ENCODE data around the gene PCSK7. TPM values are rescaled to one million over a fixed set of nuclear protein-coding genes. Genes with fewer than 3 reads are reported as not detected.
"Not testable (repeated sequence)": the region's sequence is repeated elsewhere in the genome, so short reads cannot be mapped to it uniquely, and the experiment has no call there.

The PCSK7 gene
- total RNA-seq, 4 donors from 2014 or later, result 39.8 to 78.1 (median 50.0) TPM

DNA sequence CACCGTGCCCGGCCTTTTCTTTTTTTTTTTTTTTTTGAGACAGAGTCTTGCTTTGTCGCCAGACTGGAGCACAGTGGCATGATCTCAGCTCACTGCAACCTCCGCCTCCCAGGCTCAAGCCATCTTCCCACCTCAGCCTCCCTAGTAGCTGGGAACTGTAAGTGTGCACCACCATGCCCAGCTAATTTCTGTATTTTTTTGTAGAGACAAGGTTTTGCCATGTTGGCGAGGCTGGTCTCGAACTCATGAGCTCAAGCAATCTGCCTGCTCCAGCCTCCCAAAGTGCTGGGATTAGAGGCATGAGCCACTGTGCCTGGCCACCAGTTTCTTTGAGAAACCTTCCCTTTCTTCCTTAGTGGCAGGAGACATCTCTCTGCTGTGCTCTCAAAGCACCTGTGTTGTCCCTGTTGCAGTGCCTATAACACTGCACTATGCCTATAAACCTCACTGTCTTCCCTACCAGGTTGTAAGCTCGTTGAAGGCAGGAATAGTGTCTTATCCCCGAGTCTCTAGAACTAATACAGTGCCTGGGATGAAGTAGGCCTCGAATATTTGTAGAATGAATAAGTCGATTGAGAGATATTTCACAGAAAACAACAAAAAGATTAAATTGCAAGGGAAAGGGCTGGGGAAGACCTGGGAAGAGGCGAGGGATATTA lies 19.0 kb downstream of the PCSK7 start:
- TF ChIP-seq, protein P1, sequence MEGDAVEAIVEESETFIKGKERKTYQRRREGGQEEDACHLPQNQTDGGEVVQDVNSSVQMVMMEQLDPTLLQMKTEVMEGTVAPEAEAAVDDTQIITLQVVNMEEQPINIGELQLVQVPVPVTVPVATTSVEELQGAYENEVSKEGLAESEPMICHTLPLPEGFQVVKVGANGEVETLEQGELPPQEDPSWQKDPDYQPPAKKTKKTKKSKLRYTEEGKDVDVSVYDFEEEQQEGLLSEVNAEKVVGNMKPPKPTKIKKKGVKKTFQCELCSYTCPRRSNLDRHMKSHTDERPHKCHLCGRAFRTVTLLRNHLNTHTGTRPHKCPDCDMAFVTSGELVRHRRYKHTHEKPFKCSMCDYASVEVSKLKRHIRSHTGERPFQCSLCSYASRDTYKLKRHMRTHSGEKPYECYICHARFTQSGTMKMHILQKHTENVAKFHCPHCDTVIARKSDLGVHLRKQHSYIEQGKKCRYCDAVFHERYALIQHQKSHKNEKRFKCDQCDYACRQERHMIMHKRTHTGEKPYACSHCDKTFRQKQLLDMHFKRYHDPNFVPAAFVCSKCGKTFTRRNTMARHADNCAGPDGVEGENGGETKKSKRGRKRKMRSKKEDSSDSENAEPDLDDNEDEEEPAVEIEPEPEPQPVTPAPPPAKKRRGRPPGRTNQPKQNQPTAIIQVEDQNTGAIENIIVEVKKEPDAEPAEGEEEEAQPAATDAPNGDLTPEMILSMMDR (IDR thresholded peaks at IDR 0.05), result no peak
- DNase-seq (ENCODE audit: low spot score) (no peak), ATAC-seq (ENCODE audit: low FRiP score) (no peak)

DNA sequence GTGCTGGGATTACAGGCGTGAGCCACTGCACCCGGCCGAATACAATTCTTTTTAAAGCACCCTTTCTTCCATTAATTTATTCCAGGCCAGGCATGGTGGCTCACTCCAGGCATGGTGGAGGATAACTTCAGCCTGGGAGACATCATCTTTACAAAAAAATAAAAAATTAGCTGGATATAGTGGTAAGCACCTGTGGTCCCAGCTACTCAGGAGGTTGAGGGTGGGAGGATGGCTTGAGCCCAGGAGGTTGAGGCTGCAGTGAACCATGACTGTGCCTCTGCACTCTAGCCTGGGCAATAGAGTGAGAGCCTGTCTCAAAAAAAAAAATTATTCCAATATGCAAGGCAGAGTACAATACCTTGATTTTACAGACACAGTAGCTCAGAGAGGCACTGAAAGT lies 21.3 kb downstream of the PCSK7 start:
- ATAC-seq (ENCODE audit: low FRiP score), result no peak
- TF ChIP-seq, protein P1 (IDR thresholded peaks at IDR 0.05), result no peak
- no peak for DNase-seq (ENCODE audit: low spot score)

DNA sequence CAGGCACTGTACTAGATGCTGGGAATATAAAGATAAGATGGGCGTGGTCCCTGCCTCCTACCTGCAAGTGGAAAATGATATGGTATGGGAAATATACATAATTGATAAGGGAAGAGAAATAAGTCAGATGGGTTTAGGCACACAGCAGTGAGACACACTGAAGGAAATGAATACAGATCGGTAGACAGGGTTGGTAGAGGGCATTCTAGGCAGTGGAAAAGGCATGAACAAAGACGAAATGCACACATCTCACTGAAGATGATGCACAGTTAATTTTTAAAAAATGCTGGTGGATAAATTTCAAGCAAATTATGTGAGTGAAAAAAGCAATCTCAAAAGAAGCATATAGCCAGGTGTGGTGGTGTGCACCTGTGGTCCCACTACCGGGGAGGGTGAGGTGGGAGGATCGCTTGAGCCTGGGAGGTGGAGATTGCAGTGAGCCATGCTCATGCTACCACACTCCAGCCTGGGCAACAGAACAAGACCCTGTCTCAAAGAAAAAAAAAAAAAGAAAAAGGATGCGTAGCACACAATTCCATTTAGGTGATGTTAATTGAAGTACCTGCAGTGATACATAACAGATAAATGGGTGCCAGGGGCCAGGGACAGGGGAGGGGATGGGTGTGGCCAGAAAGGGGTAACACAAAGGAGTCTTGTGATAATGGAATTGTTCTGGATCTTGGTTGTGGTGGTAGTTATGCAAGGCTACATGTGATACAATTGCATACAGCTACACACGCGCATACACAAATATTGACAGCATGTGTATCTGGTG lies 22.3 kb downstream of the PCSK7 start:
- ATAC-seq (ENCODE audit: low FRiP score); DNase-seq (ENCODE audit: low spot score): not testable (repeated sequence)

DNA sequence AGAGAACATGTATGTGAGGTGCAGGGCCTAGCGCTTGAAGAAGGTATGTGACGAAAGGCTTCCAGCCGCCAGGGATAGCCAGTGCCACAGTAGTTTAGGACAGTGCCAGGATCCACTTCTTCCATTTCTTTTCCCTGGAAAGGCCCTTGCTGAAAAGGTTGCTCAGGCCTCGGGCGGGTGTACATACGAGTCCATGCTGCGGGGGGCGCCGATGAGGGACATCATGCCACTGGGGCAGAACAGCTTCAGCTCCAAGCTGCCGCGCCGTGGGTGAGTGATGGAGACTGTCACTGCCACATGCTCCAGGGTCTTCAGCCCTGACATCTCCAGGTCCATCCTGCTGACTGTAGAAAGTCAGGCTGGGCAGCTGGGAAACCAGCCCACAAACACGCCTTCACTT lies 23.2 kb downstream of the PCSK7 start:
- DNase-seq (ENCODE audit: low spot score); ATAC-seq (ENCODE audit: low FRiP score): not testable (repeated sequence)

DNA sequence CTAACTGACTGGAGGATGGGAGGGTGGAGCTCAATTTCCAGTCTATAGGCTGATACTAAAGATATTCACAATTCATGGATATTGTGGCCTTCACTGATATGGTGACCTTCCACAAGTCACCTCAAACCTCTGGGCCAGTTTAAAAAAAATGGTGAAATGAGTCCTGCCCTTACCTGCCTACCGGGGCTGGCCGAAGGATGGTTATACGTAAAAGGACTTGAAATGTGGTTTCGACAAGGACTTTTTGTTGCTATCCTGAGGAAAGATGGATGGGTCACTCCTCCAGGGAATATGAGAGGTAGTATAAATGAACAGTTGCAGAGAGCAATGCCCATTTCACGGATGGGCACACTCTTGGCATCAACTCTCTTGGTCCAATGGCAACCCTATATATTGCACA lies 24.4 kb downstream of the PCSK7 start:
- not testable (repeated sequence) for DNase-seq (ENCODE audit: low spot score); ATAC-seq (ENCODE audit: low FRiP score)

DNA sequence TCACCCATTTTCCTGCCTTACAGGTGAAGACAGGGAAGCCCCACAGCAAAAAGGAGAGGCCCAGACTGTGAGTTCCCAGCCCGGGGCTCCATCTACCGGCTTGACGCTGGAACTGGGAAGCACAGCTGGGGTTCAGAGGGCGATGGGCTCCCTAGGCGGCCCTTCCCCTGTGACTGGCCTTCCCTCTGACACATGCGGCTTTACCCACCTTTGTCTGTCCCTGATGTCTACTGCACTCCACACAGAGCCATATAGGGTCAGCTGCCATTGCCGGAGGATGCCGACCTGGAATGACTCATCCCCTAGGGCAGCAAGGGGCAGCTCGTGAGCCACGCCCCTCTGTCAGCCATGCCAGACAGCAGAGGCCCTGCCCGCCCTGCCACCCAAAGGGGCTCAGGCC lies 25.0 kb downstream of the PCSK7 start:
- not testable (repeated sequence) for DNase-seq (ENCODE audit: low spot score)
- ATAC-seq (ENCODE audit: low FRiP score), result peak; percentile 14

DNA sequence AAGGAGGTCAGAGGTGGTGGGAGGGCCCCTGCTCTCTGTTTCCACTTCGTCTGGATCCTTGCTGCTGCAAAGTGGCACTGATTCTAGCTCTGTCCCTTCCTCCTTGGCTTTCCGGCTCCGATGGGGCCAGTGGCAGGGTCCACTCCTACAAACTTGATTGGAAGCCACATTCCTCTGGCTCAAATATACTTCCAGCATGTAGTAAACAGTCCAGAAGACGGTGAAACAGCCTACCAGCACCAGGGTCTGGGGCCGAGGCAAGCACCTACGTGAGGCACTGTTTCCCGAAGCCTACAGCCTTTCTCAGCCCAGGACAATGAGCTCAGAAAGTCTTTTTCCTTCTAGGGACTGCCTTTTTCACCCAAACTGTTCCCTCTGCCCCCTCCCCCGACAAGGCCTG lies 25.8 kb downstream of the PCSK7 start:
- ATAC-seq (ENCODE audit: low FRiP score); DNase-seq (ENCODE audit: low spot score): not testable (repeated sequence)

DNA sequence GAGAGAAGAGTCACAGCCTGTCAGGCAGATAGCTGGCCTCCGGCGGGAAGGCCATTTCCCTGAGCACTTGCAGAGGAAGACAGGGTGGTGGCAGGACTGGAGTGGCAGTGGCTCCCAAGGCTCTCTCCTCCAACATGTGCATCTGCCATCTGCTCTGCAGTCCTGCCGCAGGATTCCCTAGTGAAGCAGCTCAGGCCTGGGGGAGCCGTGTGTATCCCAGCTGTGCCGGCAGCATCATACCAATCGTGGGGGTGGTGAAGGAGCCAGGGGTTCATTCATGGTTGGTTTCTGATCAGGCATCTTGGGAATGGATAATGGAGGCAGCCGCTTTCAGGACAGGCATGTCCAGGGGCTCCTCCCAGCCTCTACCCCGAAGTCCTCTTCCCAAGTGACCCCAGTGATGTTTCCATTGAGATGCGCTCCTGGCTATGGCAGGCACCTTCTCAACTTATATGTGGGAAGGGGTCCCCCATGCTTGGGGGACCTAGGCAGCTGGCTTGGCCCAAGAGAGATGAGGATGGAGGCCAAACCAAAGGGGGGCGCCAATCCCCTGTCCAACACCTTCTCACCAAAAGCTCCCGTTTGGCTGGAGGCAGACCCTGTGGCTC lies 26.6 kb downstream of the PCSK7 start:
- no peak for ATAC-seq (ENCODE audit: low FRiP score)
- TF ChIP-seq, protein P1 (IDR thresholded peaks at IDR 0.05), result no peak
- no peak for DNase-seq (ENCODE audit: low spot score)

DNA sequence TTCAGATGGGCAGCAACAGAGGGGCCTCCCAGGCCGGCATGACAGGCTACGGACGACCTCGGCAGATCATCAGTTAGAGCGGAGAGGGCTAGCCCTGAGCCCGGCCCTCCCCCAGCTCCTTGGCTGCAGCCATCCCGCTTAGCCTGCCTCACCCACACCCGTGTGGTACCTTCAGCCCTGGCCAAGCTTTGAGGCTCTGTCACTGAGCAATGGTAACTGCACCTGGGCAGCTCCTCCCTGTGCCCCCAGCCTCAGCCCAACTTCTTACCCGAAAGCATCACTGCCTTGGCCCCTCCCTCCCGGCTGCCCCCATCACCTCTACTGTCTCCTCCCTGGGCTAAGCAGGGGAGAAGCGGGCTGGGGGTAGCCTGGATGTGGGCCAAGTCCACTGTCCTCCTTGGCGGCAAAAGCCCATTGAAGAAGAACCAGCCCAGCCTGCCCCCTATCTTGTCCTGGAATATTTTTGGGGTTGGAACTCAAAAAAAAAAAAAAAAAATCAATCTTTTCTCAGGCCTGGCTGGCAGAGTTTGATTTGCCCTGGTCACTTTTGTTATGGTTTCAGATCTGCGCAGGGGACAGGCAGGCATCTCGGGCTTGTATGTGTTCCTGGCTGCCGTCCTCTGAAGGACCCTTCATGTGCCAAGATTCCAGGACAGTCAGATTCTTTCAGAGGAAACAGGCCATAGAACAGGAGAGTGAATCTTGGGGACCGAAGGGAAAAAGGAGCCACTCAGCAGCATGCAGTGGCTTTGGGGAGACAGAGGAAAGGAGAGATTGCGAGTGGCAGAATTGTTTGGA lies 27.4 kb downstream of the PCSK7 start:
- TF ChIP-seq, protein P1 (IDR thresholded peaks at IDR 0.05), result no peak
- DNase-seq (ENCODE audit: low spot score) (no peak), ATAC-seq (ENCODE audit: low FRiP score) (no peak)
